Measurements from ENCODE around the gene MATN1. TPM values are rescaled to one million over a fixed set of nuclear protein-coding genes. Genes with fewer than 3 reads are reported as not detected.

Gene MATN1
- polyA plus RNA-seq, 2 donors = 0.01 to 0.02 TPM

DNA sequence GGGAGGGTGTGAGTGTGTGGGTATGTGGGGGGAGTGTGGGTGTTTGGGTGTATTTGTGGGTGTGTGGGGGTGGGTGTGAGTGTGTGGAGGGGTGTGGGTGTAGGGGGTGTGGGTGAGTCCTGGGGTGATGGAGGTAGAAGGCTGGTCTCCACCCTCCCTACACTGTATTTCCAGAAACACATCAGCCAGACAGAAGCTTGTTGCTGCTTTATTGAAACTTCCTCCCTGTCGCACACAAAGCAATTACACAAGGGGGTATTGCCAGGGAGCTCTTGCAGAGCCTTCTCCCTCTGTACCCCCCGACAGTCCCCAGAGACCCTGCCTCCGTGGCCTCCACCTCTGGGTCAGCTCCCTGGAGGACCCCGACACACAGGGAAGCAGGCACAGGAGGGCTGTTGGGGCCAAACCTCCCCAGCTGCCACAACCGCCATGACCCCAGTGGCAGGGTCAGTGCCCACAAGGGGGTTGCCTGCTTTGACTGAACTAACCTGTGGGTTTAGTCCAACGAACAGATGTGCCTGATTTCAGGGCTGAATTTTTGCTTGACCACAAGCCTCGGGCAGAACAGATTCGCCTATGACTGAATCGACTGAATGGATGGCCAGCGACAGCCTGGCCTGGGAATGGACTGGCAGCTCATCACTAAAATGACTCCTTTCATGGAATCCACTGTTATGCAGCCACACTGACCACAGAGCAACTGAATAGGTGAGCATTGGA, 9.1 kb upstream of the MATN1 start:
- Histone ChIP-seq H3K9me3 (ENCODE audit: control insufficient read depth in 2 of 2, insufficient read depth in 1 of 2, low read depth in 1 of 2, low read length in 1 of 2) (no peaks in the 10 kb centered on the region), H3K27me3 (ENCODE audit: control insufficient read depth in 1 of 2, insufficient read depth in 2 of 2, low read length in 2 of 2) (no peaks in the 10 kb centered on the region), H3K4me1 (ENCODE audit: control insufficient read depth in 2 of 2, insufficient read depth in 2 of 2, low read length in 1 of 2) (no peaks in the 10 kb centered on the region), H3K36me3 (ENCODE audit: control insufficient read depth in 2 of 2, insufficient read depth in 2 of 2, low read length in 1 of 2) (peaks cover 0 to 2% of the 10 kb centered on the region in 2 donors), H3K27ac (ENCODE audit: low read depth in 2 of 2, low read length in 1 of 2) (no peak overlapping the region), H3K4me3 (ENCODE audit: low read depth in 1 of 2, low read length in 2 of 2) (no peak overlapping the region)
- WGBS, 2 donors = 73 to 78% methylated on average over 10 of the region's 10 CpGs

DNA sequence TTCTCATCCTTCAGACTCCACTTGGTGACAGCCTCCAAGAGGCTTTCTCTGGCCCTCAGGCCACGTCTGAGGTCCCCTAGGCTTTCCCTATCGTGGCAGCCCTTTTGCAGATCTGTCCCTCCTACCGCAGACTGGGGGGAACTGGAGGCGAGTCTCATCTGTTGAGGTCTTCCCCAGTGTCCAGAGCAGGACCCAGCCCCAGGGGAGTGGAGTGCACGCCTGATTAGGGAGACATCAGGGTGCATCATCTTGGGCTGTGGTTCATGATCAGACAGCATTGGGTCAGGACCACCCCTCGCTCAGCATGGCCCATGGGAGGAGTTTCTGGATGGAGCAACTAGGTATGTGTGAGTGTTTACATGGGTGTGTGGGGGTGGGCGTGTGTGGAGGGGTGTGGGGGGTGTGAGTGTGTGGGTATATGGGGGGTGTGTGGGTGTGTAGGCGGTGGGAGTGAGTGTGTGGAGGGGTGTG, 8.5 kb upstream of the MATN1 start:
- WGBS, 2 donors = 75% methylated on average over 8 of the region's 8 CpGs

DNA sequence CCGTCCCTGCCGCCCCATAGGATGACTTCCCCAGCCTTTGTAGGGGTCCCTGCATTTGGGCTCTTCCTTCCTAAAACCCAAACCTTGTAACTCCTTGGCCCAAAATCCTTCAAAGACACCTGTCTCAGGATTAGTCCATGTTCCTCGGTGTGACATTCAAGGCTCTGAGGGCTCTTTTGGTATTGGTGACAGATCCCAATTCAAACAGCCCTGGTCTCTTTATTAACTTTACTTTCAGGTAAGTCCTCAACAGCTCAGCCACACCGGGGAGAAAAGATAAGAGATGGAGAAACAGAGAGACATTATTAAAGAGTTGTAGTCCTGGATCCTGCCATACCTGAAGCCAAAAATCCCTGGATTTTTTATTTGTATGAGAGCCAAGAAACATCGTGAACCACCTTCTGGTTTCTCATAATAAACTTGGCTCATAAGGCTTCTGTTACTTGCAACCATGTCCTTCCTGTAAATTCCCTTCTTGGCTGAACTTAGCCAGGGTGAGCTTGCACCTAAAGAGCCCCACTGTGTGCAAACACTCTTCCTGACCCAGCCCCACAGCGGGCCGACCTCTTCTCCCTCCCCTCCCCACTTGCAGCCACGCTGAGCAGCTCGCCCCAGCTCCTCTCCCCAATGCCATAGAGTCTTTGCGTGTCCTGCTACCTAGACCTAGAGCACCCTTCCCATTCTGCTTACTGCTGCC, 7.9 kb upstream of the MATN1 start:
- Histone ChIP-seq H3K4me1 (ENCODE audit: control insufficient read depth in 2 of 2, insufficient read depth in 2 of 2, low read length in 1 of 2) (no peaks in the 10 kb centered on the region), H3K4me3 (ENCODE audit: low read depth in 1 of 2, low read length in 2 of 2) (no peak overlapping the region), H3K36me3 (ENCODE audit: control insufficient read depth in 2 of 2, insufficient read depth in 2 of 2, low read length in 1 of 2) (no peaks in the 10 kb centered on the region), H3K27ac (ENCODE audit: low read depth in 2 of 2, low read length in 1 of 2) (no peak overlapping the region), H3K9me3 (ENCODE audit: control insufficient read depth in 2 of 2, insufficient read depth in 1 of 2, low read depth in 1 of 2, low read length in 1 of 2) (no peaks in the 10 kb centered on the region), H3K27me3 (ENCODE audit: control insufficient read depth in 1 of 2, insufficient read depth in 2 of 2, low read length in 2 of 2) (no peaks in the 10 kb centered on the region)
- 72 to 76% methylated on average over 10 of the region's 10 CpGs for WGBS, 2 donors

More for the DNA sequence above, 8.5 kb upstream of the MATN1 start:
- H3K4me3 ChIP-seq (ENCODE audit: low read depth in 1 of 2, low read length in 2 of 2) = no peak overlapping the region
- H3K27ac ChIP-seq (ENCODE audit: low read depth in 2 of 2, low read length in 1 of 2) = no peak overlapping the region
- no peaks in the 10 kb centered on the region for H3K9me3 ChIP-seq (ENCODE audit: control insufficient read depth in 2 of 2, insufficient read depth in 1 of 2, low read depth in 1 of 2, low read length in 1 of 2)
- no peaks in the 10 kb centered on the region for H3K27me3 ChIP-seq (ENCODE audit: control insufficient read depth in 1 of 2, insufficient read depth in 2 of 2, low read length in 2 of 2)
- H3K36me3 ChIP-seq (ENCODE audit: control insufficient read depth in 2 of 2, insufficient read depth in 2 of 2, low read length in 1 of 2) = no peaks in the 10 kb centered on the region
- H3K4me1 ChIP-seq (ENCODE audit: control insufficient read depth in 2 of 2, insufficient read depth in 2 of 2, low read length in 1 of 2) = no peaks in the 10 kb centered on the region

DNA sequence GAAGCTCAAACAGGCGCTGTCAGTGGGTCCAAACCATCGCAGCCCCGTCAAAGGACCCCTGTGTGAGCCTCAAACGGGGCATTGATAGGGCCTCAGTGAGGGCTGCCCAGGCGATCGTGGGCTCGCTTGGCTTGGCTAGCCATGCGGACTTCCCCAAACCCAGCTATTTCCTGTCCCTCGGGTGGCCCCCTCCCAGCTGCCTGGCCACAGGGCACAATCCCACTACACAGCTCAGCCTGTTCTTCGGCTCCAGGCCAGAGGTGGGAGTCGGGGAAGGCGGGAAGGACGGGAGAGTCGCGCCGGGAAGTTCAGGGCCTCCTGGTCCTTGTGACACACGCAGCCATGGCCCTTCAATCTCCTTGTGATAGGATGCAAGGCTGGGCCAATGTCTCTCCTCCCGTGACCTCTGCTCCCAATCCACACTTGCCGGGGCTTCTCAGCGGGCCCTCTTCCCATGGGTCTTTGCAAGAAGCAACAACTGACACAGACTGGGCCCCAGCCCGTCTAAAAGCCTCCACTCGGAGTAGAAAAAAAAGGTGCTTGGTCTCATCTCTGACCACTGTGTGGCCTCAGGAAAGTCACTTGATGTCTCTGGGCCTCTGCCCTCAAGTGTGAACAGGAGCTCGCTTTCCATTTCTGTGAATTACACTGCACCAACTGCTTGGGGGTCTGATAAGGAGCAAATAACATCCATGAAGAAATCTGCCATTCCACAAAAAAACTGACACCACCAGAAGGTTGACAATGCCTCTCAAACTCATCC, 7.1 kb upstream of the MATN1 start:
- no peaks in the 10 kb centered on the region for H3K36me3 ChIP-seq (ENCODE audit: control insufficient read depth in 2 of 2, insufficient read depth in 2 of 2, low read length in 1 of 2)
- H3K4me1 ChIP-seq (ENCODE audit: control insufficient read depth in 2 of 2, insufficient read depth in 2 of 2, low read length in 1 of 2) = no peaks in the 10 kb centered on the region
- no peaks in the 10 kb centered on the region for H3K27me3 ChIP-seq (ENCODE audit: control insufficient read depth in 1 of 2, insufficient read depth in 2 of 2, low read length in 2 of 2)
- WGBS, 2 donors = 64 to 70% methylated on average over 23 of the region's 23 CpGs
- H3K9me3 ChIP-seq (ENCODE audit: control insufficient read depth in 2 of 2, insufficient read depth in 1 of 2, low read depth in 1 of 2, low read length in 1 of 2) = no peaks in the 10 kb centered on the region
- H3K4me3 ChIP-seq (ENCODE audit: low read depth in 1 of 2, low read length in 2 of 2) = no peak overlapping the region
- no peak overlapping the region for H3K27ac ChIP-seq (ENCODE audit: low read depth in 2 of 2, low read length in 1 of 2)

DNA sequence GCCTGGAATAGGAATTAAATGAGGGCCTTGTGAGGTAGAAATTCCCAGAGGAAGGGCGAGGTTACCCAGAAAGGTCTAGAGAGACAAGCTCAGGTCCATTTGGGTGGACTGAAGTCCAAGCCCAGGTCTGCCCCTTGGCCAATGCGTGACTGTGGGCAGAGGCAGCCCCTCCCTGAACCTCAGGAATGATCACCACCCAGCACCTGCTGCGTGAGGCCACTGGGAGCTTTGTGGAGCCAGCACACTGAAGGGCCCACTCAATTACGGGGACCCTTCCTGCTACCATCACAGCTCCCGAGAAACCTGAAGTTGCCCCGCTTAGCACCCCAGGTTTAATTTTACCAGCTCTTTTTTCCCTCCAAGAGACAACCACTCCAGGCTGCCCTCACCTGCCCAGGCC, 6.5 kb upstream of the MATN1 start:
- Histone ChIP-seq H3K4me3 (ENCODE audit: low read depth in 1 of 2, low read length in 2 of 2) (no peak overlapping the region), H3K36me3 (ENCODE audit: control insufficient read depth in 2 of 2, insufficient read depth in 2 of 2, low read length in 1 of 2) (no peaks in the 10 kb centered on the region), H3K27me3 (ENCODE audit: control insufficient read depth in 1 of 2, insufficient read depth in 2 of 2, low read length in 2 of 2) (no peaks in the 10 kb centered on the region), H3K9me3 (ENCODE audit: control insufficient read depth in 2 of 2, insufficient read depth in 1 of 2, low read depth in 1 of 2, low read length in 1 of 2) (no peaks in the 10 kb centered on the region), H3K27ac (ENCODE audit: low read depth in 2 of 2, low read length in 1 of 2) (no peak overlapping the region), H3K4me1 (ENCODE audit: control insufficient read depth in 2 of 2, insufficient read depth in 2 of 2, low read length in 1 of 2) (no peaks in the 10 kb centered on the region)
- WGBS, 2 donors = 84 to 87% methylated on average over 6 of the region's 6 CpGs

DNA sequence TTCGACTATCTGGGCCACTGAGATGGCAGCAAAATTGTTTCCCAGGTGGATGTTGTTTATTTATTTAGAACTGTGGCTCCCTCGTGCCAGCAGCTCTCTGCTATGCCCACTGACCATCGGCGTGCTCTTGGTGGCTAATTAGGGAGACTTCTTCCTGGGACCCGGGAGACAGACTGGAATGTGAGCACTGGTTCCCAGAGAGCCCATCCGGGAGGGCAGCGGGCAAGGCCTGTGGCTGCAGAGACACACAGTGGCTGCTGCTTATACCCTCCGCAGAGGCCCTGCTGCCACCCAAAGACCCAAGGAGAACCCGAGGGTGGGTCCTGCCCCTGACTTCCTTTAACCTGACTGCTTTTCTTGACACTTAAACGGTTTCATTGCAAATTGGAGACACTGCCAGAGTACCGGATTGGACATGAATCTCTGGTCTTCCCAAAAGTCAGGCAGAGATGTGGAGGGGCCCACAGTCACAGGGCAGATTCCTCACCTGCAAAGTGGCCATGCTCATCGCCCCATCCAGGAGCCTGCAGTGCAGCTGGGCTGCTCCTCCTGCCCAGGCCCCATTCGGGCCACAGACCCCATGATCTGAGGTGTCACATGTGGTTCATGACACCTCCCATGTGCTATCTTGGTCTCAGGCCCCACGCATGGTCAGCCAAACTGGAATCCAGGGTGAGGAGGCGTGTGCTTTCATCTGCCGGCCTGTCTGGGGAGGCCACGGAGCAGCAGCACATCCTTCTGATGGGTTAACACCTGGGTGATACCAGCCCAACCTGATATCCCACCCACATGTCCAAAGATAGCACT, 5.7 kb upstream of the MATN1 start:
- H3K27ac ChIP-seq (ENCODE audit: low read depth in 2 of 2, low read length in 1 of 2) = no peak overlapping the region
- 75% methylated on average over 17 of the region's 17 CpGs for WGBS, 2 donors

DNA sequence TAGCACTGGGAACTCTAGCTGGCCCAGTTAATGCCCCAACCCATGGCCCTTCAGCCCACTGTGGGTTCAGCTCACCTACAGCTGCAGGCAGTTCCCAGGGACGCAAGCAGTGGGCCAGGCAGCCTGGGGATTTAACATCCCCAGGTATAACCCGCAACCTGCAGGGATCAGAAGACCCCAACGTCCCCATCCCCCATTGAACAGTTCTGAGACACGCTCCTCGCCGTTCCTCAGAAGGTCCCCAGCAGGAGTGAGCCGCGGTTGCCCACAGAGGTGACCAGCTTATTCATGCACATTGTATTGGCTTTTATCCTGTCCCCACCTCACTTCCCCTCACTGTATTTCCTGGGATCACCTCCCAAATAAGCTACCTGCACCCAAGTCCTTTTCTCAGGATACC, 5.0 kb upstream of the MATN1 start:
- H3K4me1 ChIP-seq (ENCODE audit: control insufficient read depth in 2 of 2, insufficient read depth in 2 of 2, low read length in 1 of 2) = no peaks in the 10 kb centered on the region
- no peaks in the 10 kb centered on the region for H3K27me3 ChIP-seq (ENCODE audit: control insufficient read depth in 1 of 2, insufficient read depth in 2 of 2, low read length in 2 of 2)
- H3K27ac ChIP-seq (ENCODE audit: low read depth in 2 of 2, low read length in 1 of 2) = no peak overlapping the region
- H3K9me3 ChIP-seq (ENCODE audit: control insufficient read depth in 2 of 2, insufficient read depth in 1 of 2, low read depth in 1 of 2, low read length in 1 of 2) = no peaks in the 10 kb centered on the region
- H3K4me3 ChIP-seq (ENCODE audit: low read depth in 1 of 2, low read length in 2 of 2) = no peak overlapping the region
- H3K36me3 ChIP-seq (ENCODE audit: control insufficient read depth in 2 of 2, insufficient read depth in 2 of 2, low read length in 1 of 2) = no peaks in the 10 kb centered on the region
- WGBS, 2 donors = 79 to 80% methylated on average over 8 of the region's 8 CpGs

More for the DNA sequence above, 5.7 kb upstream of the MATN1 start:
- Histone ChIP-seq H3K4me3 (ENCODE audit: low read depth in 1 of 2, low read length in 2 of 2) (no peak overlapping the region), H3K4me1 (ENCODE audit: control insufficient read depth in 2 of 2, insufficient read depth in 2 of 2, low read length in 1 of 2) (no peaks in the 10 kb centered on the region), H3K9me3 (ENCODE audit: control insufficient read depth in 2 of 2, insufficient read depth in 1 of 2, low read depth in 1 of 2, low read length in 1 of 2) (no peaks in the 10 kb centered on the region), H3K27me3 (ENCODE audit: control insufficient read depth in 1 of 2, insufficient read depth in 2 of 2, low read length in 2 of 2) (no peaks in the 10 kb centered on the region), H3K36me3 (ENCODE audit: control insufficient read depth in 2 of 2, insufficient read depth in 2 of 2, low read length in 1 of 2) (no peaks in the 10 kb centered on the region)

DNA sequence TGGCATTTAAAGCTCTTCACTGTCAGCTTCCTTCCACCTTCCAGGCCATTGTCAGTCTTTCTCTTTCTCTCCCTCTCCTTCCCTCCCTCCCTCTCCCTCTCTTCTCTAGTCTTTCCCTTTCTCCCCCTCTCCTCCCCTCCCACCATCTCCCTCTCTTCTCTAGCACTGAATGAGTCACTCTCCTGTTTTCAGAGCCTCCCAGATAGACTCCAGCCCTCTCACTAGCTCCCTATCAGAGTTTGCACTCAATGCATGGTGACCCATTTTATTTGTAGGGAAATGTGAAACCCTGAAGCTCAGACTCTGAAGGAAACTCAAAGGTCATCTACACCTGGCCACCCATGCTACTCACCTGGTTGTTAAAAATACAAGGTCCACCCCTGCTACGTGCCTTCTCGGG, 4.4 kb upstream of the MATN1 start:
- H3K4me3 ChIP-seq (ENCODE audit: low read depth in 1 of 2, low read length in 2 of 2) = no peak overlapping the region
- H3K9me3 ChIP-seq (ENCODE audit: control insufficient read depth in 2 of 2, insufficient read depth in 1 of 2, low read depth in 1 of 2, low read length in 1 of 2) = no peaks in the 10 kb centered on the region
- H3K27me3 ChIP-seq (ENCODE audit: control insufficient read depth in 1 of 2, insufficient read depth in 2 of 2, low read length in 2 of 2) = no peaks in the 10 kb centered on the region
- 92 to 94% methylated on average over 2 of the region's 2 CpGs for WGBS, 2 donors
- H3K4me1 ChIP-seq (ENCODE audit: control insufficient read depth in 2 of 2, insufficient read depth in 2 of 2, low read length in 1 of 2) = no peaks in the 10 kb centered on the region
- H3K36me3 ChIP-seq (ENCODE audit: control insufficient read depth in 2 of 2, insufficient read depth in 2 of 2, low read length in 1 of 2) = peaks cover 0 to 2% of the 10 kb centered on the region in 2 donors
- H3K27ac ChIP-seq (ENCODE audit: low read depth in 2 of 2, low read length in 1 of 2) = no peak overlapping the region
